GM12874 (cell line): ENCODE measurements around the gene GBA3.

ENCODE experiments used
- TF ChIP-seq, protein P1 (sequence below): IDR thresholded peaks from 2 replicates; pipeline ENCODE4 v1.5.1; 2011; ENCODE audit warnings: low read depth, mild to moderate bottlenecking, control low read depth, low read length, moderate library complexity; ENCODE audit not compliant: insufficient read depth

The GBA3 gene

DNA sequence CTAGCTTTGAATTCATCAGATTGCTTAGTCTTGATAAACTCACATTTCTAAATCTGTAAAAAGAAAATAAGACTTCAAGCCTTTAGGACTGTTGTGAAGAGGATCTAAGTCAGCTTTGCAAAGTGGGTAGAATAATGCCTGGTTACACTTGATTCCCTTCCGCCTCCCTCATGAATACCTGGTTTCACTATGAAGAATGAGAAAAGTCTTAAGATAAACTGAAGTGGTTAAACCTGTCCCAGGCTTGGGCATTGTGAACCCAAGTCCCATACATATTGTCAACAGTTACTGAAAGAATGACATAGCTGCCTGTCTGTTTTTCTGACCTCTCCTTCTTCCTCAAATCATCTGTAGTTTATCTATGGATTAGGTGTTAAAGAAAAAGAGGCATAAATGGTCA lies 16.7 kb upstream of the GBA3 start:
- TF ChIP-seq, protein P1, sequence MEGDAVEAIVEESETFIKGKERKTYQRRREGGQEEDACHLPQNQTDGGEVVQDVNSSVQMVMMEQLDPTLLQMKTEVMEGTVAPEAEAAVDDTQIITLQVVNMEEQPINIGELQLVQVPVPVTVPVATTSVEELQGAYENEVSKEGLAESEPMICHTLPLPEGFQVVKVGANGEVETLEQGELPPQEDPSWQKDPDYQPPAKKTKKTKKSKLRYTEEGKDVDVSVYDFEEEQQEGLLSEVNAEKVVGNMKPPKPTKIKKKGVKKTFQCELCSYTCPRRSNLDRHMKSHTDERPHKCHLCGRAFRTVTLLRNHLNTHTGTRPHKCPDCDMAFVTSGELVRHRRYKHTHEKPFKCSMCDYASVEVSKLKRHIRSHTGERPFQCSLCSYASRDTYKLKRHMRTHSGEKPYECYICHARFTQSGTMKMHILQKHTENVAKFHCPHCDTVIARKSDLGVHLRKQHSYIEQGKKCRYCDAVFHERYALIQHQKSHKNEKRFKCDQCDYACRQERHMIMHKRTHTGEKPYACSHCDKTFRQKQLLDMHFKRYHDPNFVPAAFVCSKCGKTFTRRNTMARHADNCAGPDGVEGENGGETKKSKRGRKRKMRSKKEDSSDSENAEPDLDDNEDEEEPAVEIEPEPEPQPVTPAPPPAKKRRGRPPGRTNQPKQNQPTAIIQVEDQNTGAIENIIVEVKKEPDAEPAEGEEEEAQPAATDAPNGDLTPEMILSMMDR, result no peak

DNA sequence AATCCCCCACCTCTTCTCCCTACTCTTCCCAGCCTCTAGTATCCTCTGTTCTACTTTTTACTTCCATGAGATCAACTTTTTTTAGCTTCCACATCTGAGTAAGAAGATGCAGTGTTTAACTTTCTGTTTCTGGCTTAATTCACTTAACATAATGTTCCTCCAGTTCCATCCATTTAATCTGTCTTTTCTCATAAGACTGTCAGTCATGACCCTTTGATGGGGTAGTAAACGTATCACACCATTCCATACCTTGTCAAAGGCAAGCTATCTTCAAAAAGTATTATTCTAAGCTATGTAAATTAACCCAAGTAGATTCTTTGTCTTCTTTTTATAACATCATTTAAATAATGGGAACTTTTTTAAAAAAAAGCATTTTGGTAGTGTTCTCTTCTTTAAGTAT lies 15.0 kb upstream of the GBA3 start:
- TF ChIP-seq, protein P1, result no peak

DNA sequence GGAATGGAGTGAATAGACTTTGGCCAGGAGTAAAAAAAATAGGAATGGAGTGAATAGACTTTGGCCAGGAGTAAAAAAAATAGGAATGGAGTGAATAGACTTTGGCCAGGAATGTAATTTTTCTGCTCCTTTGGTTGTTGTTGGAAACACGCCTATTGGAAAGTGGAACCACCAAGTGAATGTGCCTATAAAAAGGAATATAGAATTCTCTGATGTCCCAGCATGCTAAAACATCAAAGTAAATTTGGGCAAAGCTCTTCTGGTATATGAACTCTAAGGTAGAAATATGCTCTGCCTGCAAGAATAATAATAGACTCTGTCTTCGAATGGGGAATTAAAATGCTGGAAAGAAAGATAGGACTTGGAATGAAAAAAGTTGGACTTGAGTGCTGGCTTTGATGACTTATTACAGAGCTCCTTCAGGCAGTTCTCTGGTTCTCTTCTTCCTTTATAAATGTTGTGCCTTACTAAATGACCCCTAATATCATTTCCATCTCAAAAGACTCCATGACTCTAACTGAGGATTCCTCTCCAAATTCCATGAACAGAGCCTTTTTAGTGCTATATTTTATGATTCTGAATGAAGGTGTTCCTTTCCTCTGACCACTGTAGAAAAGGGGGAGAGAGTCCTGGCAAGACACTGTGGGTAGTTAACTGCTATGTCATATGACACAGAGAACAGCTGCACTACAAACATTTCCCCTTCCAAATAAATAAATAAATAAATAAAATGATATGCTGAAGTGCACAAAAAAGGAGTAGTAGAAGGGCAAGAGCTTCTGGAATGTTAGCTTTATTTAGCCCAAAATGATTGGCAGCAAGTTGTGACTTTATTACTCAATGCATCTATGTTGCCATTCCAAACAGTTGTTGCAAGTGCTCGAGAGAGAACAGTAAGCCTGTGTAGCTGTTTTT lies 13.5 kb upstream of the GBA3 start:
- TF ChIP-seq, protein P1, result no peak

DNA sequence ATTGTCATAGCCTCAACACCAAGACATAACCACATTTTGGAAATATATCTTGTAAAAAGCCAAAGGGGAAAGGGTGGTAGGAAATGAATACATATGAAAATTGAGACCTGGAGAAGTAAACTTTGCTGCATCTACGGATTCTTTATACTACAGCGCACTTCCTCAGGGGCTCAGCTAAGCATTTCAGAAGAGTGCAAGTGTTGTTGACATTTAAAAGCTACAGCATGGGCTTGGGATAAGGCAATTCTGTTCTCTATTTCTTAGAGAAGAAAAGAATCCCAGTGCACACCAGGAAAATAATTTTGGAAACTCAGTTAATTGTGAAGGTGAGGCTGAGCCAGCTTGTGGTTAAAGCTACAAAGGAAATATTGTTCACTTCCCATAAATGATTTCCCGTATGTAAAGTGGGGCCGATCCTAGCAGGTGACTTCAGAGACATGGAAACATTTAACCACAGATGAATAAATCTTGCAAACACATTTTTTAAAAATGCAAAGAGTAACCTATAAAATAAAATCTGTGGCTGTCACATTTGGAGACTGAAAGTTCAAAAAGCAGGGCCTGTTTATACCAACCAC lies 12.6 kb upstream of the GBA3 start:
- TF ChIP-seq, protein P1, result no peak

DNA sequence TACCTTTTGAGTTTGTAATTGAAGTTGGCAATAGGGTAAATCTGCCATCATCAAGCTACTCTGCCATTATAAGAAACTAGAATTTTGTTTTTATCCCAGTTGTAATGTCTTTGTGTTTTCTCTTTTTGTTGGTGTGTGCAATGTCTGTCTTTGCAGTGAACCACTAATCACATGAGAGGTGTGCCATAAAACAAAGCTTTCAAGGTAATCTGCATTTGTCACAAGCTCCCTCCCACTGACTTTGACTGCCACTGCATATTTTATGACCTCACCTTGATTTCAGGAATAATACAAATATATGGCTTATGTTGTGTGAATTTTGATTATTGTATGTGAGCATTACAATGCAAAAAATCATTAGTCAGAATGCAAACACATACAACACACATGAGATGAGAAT lies 9.0 kb upstream of the GBA3 start:
- TF ChIP-seq, protein P1, result no peak

DNA sequence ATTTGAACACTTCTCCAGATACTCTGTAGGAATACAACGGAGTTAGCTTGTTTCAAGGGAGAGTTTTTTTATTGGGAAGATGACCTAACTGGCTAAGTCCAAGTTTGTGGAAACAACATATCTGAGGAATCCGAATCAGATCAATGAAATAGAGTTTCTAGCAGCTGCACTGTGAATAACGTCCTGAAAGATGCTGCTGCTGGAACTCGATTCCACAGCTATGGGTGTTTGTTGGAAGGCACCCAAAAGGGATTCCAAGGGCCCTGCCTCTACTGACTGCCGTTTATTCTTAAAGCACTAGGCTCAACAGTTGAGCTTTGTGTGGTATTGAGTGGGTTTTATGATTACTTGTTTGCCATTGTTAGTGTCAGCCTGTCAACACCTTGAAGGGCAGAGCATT lies 6.6 kb upstream of the GBA3 start:
- TF ChIP-seq, protein P1, result no peak

DNA sequence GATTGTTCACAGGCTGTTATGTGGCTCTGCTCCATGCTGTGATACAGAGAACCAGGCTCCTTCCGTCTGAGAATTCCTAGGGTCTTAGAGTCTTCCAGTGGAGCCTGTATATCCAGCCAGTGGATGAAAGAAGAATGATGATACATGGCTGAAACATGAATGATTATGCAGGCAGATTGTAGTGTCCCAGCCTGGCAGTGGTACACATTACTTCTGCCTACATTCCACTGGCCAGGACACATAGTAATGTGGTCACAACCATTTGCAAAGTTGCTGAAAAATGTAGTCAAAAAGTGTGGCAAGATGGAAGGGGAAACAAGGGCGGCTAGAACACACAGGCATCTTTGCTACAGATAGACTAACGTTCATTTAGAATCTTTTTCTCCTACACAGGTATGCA lies 4.5 kb upstream of the GBA3 start:
- TF ChIP-seq, protein P1, result no peak
